HG03280 (cell line): ENCODE results near the gene SLC28A1.
"Not testable (repeated sequence)": the region's sequence is repeated elsewhere in the genome, so short reads cannot be mapped to it uniquely, and the experiment has no call there.

Source experiments
- ATAC-seq: cut with Tn5 transposase; IDR thresholded peaks from one replicate; pipeline ENCODE4 v1.9.1; 2021; ENCODE audit warnings: mild to moderate bottlenecking, moderate library complexity; ENCODE audit not compliant: unreplicated experiment

Gene SLC28A1

GRCh38 chr15:84961707-84962106, 77.2 kb downstream of the SLC28A1 start:
- ATAC-seq: no peak

- no peak for ATAC-seq
Measured at GRCh38 chr15:84962955-84963354, 78.5 kb downstream of the SLC28A1 start.

DNA sequence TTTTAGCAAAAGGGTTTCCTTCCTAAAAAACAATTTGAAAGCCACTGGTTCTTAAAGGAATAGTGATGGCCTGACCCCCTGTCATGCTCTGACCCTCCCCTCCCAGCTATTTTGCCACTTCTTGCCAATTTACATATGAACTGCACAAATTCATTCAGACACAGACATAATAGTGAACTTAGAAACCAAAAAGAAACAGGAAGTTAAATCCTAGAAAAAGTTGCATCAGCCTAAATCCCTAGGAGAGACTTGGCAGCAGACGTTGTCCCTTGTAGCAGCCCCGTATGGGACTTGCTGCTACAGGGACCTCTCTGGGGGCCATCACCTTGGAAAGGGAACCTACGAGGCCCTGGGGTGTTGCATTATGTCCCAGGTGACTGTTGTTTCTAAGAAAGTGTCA, 82.9 kb downstream of the SLC28A1 start:
- ATAC-seq: no peak

DNA sequence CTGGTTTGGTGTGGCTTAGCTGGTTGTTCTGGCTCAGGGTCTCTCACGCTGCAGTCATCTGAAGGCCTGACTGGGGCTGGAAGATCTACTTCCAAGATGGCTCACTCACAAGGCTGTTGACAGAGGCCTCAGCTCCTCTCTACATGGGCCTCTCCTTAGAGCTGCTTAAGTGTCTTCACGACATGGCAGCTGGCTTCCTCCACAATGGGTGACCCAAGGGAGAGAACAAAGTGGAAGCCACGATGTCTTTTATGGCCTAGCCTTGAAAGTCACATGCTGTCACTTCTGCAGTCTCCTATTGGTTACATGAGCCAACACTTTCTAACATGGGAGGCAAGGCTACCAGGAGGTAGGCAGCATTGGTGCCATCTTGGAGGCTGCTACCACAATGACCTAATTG, 83.8 kb downstream of the SLC28A1 start:
- no peak for ATAC-seq

- ATAC-seq: no peak
Measured at GRCh38 chr15:84969257-84969656, 84.8 kb downstream of the SLC28A1 start.

GRCh38 chr15:84970843-84971242, 86.4 kb downstream of the SLC28A1 start:
- no peak for ATAC-seq

- ATAC-seq: no peak
Measured at GRCh38 chr15:84973492-84974460, 89.3 kb downstream of the SLC28A1 start.

GRCh38 chr15:84975871-84976351, 91.4 kb downstream of the SLC28A1 start:
- ATAC-seq: no peak

- no peak for ATAC-seq
Measured at GRCh38 chr15:84976746-84977345, 92.4 kb downstream of the SLC28A1 start.

DNA sequence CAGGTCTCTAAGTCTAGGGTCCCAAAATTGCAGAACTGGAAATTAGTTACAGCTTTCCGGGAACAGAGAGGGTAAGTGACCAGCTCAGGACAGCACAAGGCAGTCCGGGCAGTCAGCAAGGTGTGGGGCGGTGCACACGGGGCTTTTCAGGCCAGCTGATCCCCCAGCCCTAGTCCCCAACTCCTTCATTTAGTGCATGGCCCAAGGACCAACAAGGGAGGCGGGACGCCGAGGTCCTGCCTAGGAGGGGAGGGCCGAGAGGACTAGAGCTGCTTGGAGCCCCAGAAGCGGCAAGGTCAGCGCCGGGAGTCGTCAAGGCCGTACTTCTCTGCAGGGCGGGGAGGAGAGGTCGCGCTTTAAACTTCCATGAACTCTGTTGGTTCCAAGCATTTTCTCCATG, 95.2 kb downstream of the SLC28A1 start:
- ATAC-seq: no peak

DNA sequence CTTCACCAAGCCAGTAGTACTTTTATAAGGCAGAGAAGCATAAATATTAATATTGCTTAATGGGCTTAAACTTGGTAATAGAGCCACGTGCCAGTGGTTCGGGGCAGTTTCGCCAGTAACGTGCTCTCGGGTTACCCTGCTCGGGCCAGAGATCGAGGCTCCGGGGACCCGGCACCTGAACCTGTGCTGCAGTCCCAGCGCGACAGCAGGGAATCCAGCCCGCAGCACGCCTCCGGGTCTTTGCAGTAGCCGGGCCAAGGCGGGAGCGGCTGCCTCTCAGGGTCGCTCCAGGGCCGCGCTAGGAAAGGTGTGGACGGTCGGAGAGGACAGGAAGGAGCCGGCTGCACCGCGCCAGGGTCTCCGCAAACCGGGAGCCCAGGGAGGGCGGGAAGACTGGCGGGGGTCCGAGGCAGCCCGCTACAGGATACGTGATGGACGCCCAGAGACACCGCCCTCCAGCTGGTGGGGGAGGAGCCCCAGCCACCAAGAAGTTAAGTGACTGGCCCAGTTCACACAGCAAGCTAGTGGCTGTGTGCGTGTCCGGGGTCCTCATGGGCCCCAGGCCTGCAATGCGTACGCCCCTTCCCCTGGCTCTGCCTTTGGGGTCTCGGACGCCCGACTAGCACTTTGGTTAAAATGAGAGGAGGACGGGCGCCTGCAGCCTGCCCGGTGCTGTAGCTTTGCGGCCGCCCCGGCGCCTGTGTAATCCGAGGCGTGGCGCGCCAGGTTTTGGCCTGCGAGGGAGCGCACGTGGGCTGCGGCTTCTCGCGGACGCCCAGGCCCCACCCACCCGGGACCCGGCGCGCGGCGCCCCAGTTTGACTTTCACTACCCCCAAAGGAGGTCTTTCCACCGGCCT, 96.0 kb downstream of the SLC28A1 start:
- ATAC-seq: peak; percentile 52

- ATAC-seq: peak; percentile 67
Measured at GRCh38 chr15:84981054-84981710, 96.7 kb downstream of the SLC28A1 start.

GRCh38 chr15:84981711-84982300, 97.3 kb downstream of the SLC28A1 start, which contains the start of gene PDE8A:
TSS of gene PDE8A (plus strand) at chr15:84981856. CDS start at chr15:84982163, 307 bp downstream.
- peak; percentile 14 for ATAC-seq

DNA sequence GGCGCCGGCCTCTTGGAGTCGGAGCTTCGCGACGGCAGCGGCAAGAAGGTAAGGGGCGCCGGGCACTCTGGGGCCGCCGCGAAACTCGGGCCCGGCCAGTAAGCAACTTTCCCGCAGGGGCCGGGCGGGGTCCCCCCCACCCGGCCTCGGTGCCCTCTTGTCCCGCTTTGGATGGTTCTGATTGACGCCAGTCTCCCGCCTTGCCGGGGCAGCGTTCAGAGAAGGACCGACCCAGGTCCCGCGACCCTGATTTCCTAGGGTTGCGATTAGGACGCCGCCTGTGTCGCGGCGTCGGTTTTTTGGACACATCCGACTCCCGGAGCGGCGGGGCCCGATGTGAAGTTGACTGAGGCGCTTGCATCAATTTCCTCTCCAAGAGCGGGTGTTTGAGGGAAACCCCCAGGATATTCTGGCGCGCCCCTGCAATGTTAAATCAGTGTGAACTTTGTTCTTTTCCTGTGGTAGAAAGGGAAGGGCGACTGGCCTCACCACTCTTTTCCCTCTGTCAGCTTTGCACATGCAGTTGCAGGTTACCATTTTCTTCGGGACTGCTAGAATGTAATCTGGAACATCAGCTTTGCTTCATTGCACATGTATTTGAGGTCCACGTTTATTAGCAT, 97.9 kb downstream of the SLC28A1 start:
- ATAC-seq: no peak

GRCh38 chr15:84983294-84983693, 98.8 kb downstream of the SLC28A1 start:
- ATAC-seq: no peak

- no peak for ATAC-seq
Measured at GRCh38 chr15:84983711-84984110, 99.2 kb downstream of the SLC28A1 start.

DNA sequence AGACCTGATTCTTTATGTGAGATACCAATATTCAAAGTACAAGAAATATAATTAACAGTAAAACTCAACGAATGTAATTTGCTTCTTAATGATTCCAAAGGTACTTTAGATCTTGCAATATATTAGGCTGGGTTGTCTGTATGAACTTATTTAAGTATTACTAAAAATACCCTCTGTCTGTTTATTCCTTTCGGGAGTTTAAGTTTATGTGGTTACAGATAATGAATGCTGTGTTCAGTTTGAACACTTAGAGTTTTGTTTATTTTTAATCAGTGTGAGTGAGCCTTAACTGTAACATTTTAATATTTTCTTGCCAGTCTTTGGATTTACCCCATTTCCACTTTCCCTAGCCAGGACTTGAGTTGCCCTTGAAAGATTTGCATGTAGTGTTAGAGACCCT, 100.7 kb downstream of the SLC28A1 start:
- ATAC-seq: no peak

GRCh38 chr15:84987351-84987750, 102.9 kb downstream of the SLC28A1 start:
- not testable (repeated sequence) for ATAC-seq

DNA sequence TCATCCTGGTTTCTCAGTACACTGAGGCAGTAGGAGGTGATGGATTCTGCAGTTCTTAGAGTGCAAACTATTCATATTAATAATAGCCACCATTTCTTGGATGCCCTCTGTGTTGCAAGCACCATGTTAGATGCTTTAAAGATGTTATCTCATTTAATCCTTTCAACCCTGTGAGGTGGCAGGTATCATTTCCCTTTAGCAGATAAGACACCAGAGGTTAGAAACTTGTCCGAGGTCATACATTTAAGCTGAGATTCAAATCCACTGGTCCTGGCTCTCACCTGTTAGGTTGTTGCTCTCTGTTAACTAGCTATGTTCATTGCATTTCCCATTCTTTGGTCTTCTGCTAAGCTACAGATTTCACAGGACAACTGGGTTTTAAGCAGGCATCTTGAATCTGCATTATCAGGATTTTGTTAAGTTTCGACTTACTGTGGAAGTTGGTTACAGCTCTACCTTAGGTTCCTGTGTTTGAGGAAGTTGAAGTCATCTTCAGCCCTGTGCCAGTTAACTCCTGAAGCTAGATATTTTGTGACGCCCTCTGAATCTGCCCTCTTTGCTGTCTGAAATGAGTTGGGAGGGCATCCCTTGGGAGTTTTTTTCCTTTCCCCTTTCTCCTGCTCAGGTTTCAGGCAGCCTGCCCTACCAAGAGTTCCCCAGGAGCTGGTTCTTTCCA, 103.6 kb downstream of the SLC28A1 start:
- ATAC-seq: no peak
